Activated CD4-positive, alpha-beta T cell treated with anti-CD3 and anti-CD28 coated beads, Interleukin-2, amount 50 U/mL, for 16 hours (primary cell): ENCODE data around the gene PHLPP1.

Source experiments
- DNase-seq: peaks from one replicate; pipeline ENCODE4 v3.0.0-alpha.2; 2020

The PHLPP1 gene

GRCh38 chr18:62812242-62812641, 96.9 kb downstream of the PHLPP1 start:
- DNase-seq, result no peak

- DNase-seq, result no peak
Measured at GRCh38 chr18:62812876-62813275, 97.5 kb downstream of the PHLPP1 start.

GRCh38 chr18:62814132-62814759, 98.9 kb downstream of the PHLPP1 start:
- no peak for DNase-seq

- DNase-seq, result no peak
Measured at GRCh38 chr18:62825382-62825781, 110.0 kb downstream of the PHLPP1 start.

GRCh38 chr18:62827397-62827796, 112.1 kb downstream of the PHLPP1 start:
- DNase-seq, result no peak

GRCh38 chr18:62828091-62828640, 112.8 kb downstream of the PHLPP1 start:
- DNase-seq, result no peak

GRCh38 chr18:62828852-62829251, 113.5 kb downstream of the PHLPP1 start:
- DNase-seq, result no peak

GRCh38 chr18:62829936-62830335, 114.6 kb downstream of the PHLPP1 start:
- DNase-seq, result no peak

GRCh38 chr18:62832282-62832681, 116.9 kb downstream of the PHLPP1 start:
- DNase-seq, result no peak

- DNase-seq, result no peak
Measured at GRCh38 chr18:62833494-62833893, 118.2 kb downstream of the PHLPP1 start.

- no peak for DNase-seq
Measured at GRCh38 chr18:62834715-62835114, 119.4 kb downstream of the PHLPP1 start.

- no peak for DNase-seq
Measured at GRCh38 chr18:62837011-62837410, 121.7 kb downstream of the PHLPP1 start.

GRCh38 chr18:62838475-62839098, 123.2 kb downstream of the PHLPP1 start:
- DNase-seq, result no peak

- no peak for DNase-seq
Measured at GRCh38 chr18:62839874-62840713, 124.8 kb downstream of the PHLPP1 start.

GRCh38 chr18:62841405-62841804, 126.1 kb downstream of the PHLPP1 start:
- no peak for DNase-seq

- DNase-seq, result peak; percentile 43
Measured at GRCh38 chr18:62842898-62843297, 127.6 kb downstream of the PHLPP1 start.

GRCh38 chr18:62844850-62845643, 129.7 kb downstream of the PHLPP1 start:
- DNase-seq, result peak; percentile 81

GRCh38 chr18:62846313-62846712, 131.0 kb downstream of the PHLPP1 start:
- DNase-seq, result peak; percentile 40

- DNase-seq, result no peak
Measured at GRCh38 chr18:62847081-62847480, 131.7 kb downstream of the PHLPP1 start.

- DNase-seq, result no peak
Measured at GRCh38 chr18:62848946-62849345, 133.6 kb downstream of the PHLPP1 start.

- DNase-seq, result no peak
Measured at GRCh38 chr18:62850619-62851306, 135.4 kb downstream of the PHLPP1 start.

GRCh38 chr18:62852851-62853250, 137.5 kb downstream of the PHLPP1 start:
- no peak for DNase-seq
